Frontal cortex (tissue), 4 donors: ENCODE measurements around the gene SYCE3. TPM values are rescaled to one million over a fixed set of nuclear protein-coding genes. Genes with fewer than 3 reads are reported as not detected.
A peak's percentile ranks its signal among the peaks of the same experiment; 100 is the strongest.
"Not testable (repeated sequence)": the region's sequence is repeated elsewhere in the genome, so short reads cannot be mapped to it uniquely, and the experiment has no call there.

ENCODE experiments used
- DNase-seq, 2 donors: peaks; one replicate each; pipeline ENCODE4 v3.0.0; 2012; ENCODE audit warnings: low spot score in 2 of 2
- FAIRE-seq: peaks from 2 replicates; lab custom pipeline; 2012; peaks lifted over from hg19 to GRCh38; lab: Jason Lieb, UNC
- total RNA-seq: library from RNA; depleted of rRNA; stranded (reverse); fragments of >200 nt; gene quantifications from one replicate; pipeline ENCODE4 v1.2.3, GENCODE V29; 2014
- donor health status: control.
- donor health status: control.
- donor health status: control.

The SYCE3 gene, protein sequence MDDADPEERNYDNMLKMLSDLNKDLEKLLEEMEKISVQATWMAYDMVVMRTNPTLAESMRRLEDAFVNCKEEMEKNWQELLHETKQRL
- not detected for total RNA-seq

DNA sequence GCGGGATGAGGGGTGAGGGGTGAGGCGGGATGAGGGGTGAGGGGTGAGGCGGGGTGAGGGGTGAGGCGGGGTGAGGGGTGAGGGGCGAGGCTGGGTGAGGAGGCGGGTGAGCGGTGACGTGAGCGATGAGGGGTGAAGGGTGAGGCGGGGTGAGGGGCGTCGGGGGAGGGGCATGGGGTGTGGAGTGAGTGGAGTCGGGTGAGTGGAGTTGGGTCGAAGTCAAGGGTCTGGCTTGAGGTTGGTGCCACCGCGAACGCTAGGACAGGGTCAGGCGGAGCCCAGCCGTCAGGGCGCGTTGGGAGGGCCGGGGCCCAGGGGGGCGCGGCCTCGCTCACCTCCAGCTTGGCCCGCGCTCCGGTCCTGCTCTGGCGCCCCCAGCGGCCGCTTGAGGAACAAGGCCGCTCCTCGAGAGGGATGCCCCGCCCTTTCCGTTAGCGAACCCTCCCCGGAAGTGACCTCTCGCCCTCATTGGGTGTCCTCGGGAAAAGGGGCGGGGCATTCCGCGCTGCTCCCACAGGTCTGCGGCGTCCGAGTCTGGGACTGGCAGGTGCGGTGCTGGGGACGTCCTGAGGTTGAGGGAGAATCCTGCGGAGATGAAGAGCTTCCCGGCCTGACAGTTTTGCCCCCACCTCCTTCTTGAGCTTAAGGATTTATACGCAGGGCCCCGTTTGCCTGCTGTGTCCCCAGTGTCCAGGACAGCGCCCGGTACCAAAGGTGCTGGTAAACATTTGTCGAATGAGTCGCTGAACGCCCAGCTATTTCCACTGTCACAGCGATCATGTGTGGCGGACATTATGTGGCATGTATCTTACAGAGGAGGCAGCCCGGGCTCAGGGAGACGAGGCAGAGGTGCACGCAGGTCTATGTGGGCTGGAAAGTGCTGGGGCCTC, at the start of gene SYCE3:
Gene SYCE3 (minus strand): TSS at position 397 of the 890 bp plus-strand sequence. CDS start 6,514 bp downstream, outside the sequence.
- FAIRE-seq (no peak), DNase-seq (peak; percentile 90 to 97)

DNA sequence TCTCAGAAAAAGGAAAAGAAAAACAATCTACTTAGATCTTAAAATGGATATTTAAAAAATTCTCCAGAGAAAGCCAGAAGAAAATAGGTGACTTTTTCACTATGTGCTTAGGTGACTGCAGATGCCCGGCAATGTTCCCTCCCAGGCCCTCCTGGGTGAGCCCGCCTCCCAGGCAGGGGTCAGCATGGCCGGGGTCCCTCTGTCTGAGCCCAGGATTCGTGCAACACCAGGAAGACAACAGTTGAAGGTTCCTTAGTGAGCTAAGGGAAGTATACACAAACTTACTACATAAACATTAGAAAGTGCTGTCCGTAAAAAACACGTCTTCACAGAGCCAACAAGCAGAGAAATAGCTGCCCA, 49.4 kb upstream of the SYCE3 start:
- FAIRE-seq (no peak), DNase-seq (no peak)

DNA sequence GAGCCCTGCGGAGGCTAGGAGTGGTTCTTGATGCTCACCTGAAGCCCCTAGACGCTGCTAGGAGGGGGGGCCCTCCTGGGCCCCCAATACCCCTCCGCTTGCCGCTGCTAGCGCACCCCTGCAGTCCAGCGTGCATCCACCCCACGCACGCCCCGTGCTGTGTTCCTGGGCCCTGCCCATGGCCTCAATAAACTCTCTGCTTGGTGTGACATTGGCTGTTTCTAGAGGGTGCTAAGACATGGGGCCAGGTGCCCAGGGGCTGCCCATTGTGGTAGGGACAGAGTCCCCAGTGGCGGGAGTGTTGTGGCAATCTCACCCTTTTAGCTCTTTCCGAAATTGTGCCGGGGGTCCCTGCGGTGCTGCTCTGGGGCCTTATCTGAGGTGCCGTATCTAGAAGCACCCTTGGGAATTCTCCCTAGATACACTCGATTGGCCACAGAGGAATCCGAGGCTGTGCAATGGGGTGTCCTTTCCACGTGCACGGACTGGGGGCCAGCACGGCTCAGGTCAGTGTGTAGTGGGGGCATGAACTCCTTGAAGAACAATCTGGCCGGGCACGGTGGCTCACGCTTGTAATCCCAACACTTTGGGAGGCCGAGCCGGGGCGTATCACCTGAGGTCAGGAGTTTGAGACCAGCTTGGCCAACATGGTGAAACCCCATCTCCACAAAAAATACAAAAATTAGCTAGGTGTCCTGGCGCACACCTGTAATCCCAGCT, 48.8 kb upstream of the SYCE3 start:
- FAIRE-seq (no peak), DNase-seq (no peak)

DNA sequence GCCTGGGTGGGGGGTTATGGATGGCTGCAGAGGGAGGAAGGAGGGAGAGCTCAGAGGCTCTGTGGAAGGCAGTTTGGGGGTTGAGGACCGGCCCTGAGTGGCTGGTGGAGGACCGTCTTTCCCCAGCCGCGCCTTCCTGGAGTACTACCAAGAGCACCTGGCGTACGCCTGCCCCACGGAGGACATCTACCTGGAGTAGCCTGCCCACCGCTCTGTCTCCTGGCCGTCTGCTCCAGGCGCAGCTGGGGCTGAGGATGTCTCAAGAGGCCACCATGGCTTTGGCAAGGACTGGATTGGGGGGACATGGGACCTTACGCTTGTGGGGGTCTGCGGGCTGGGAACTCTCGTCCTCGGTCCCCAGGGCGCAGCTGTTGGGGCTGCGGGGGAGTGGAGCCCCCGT, 47.9 kb upstream of the SYCE3 start:
- DNase-seq, result no peak
- FAIRE-seq, result no peak

DNA sequence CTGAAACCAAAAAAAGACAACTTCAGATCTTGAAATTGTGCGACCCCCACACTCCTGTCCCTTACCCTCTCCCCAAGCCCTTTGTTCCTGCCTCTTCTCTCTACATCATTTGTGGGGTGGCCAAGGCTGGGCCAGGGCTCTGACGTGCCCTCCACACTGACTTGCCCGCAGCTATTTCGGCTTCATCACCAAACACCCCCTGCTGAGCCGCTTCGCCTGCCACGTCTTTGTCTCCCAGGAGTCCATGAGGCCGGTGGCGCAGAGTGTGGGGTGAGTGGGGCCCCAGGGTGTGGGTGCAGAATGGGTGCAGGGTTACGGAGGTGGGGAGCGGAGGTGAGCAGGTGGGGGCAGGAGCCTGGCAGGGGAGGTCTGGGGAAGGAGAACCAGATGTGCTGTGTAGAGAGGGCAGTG, 47.3 kb upstream of the SYCE3 start:
- no peak for DNase-seq
- no peak for FAIRE-seq

DNA sequence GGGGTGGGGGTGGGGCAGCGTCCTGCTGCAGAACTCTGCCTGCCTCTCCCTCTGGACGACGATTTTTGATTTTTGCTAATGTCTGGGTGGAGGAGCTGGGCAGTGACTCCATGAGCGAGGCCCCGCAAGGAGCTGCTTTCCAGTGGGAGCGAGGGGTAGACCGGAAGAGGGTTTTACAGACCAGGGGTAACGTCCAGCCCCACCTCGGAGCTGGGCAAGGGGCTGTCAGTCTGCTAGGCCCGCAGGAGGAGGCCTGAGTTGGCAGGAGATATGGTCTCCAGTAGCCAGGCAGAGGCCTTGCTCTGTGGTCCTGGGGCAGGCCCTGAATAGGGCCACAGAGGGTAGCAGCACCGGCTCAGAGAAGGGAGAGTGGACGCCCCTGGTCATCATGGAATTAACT, 46.9 kb upstream of the SYCE3 start:
- DNase-seq, result no peak
- no peak for FAIRE-seq

DNA sequence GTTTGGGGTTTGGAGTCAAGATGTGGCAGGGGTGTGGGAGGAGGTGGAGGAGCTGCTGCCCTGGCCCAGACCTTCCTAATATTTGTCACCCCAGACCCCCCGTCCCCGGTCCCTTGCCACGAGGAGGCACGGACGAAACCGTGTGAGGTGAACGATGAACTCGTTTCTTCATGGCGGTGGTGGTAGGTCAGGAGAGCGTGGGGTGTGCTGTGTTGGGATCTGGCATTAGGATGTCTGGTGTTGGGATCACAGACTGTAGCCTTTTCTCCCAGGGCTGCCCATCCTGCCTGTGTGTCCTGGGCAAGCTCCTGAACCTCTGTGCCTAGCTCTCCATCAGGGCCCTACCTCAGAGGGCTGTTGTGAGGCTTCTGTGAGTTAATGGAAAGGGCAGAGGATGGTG, 46.3 kb upstream of the SYCE3 start:
- FAIRE-seq (no peak), DNase-seq (no peak)

DNA sequence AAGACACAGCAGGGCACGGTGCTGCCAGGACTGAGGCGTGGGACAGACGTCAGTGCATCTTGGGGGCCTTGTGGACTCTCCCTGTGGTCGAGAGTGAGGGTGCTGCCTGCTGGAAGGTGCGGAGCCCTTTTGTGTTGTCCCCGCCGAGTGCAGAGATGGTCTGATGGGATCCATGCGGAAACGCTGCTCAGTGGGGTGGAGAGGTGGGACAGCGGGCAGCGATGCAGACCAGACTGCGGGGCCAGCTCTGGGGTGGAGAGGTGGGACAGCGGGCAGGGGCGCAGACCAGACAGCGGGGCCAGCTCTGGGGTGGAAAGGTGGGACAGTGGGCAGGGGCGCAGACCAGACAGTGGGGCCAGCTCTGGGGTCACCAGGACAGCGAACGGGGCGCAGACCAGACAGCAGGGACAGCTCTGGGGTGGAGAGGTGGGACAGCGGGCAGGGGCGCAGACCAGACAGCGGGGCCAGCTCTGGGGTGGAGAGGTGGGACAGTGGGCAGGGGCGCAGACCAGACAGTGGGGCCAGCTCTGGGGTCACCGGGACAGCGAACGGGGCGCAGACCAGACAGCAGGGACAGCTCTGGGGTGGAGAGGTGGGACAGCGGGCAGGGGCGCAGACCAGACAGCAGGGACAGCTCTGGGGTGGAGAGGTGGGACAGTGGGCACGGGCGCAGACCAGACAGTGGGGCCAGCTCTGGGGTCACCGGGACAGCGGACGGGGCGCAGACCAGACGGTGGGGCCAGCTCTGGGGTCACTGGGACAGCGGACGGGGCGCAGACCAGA, 45.5 kb upstream of the SYCE3 start:
- DNase-seq, FAIRE-seq: not testable (repeated sequence)

DNA sequence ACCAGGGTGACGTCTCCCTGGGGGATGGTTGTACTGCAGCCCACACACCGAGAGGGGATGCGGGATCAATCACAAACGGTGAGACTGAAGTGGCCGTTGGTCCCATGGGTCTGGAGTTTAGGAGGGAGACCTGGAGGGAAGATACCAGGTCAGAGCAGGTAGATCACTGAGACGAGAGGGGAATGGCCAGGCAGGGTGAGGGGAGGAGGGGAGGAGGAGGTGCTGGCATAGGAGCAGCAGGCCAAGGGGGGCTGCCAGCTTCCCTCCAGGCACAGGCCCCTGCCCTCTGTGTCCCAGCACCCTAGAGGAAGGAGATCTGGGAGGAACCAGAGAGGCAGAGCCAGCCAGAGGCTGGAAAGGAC, 44.9 kb upstream of the SYCE3 start:
- FAIRE-seq, result no peak
- DNase-seq, result no peak

DNA sequence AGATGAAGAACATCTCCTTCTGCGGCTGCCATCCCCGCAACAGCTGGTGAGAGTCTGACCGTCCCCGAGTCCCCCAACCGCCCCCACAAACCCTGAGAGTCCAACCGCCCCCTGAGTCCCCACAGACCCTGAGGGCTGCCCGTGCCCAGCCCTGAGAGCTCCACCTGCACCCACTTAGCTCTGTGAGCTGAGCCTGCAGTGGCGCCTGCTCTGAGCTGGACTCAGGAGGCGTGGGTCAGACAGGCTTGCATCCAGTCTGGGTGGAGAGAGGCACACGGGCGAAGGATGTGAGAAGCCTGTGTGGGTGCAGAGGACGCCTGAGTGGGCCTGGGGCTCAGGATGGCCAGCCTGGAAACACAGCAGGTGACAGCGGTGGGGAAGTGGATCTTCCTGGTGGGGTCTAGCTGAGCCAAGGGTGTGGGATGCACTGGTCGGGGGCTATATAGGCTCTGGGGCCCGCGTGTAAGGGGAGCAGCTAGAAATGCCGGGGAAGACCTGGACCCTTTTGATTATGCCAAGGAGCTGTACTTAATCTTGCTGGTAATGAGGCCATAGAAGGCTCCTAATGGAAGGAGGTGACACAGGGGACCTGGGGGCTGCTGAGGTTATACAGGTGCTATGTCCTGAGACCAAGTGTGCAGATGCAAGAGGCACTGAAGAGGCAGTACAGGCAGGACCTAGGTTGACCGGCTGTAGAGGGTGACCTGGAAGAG, 44.4 kb upstream of the SYCE3 start:
- FAIRE-seq, result no peak
- DNase-seq, result peak in 1 of 2 donors; percentile 30

DNA sequence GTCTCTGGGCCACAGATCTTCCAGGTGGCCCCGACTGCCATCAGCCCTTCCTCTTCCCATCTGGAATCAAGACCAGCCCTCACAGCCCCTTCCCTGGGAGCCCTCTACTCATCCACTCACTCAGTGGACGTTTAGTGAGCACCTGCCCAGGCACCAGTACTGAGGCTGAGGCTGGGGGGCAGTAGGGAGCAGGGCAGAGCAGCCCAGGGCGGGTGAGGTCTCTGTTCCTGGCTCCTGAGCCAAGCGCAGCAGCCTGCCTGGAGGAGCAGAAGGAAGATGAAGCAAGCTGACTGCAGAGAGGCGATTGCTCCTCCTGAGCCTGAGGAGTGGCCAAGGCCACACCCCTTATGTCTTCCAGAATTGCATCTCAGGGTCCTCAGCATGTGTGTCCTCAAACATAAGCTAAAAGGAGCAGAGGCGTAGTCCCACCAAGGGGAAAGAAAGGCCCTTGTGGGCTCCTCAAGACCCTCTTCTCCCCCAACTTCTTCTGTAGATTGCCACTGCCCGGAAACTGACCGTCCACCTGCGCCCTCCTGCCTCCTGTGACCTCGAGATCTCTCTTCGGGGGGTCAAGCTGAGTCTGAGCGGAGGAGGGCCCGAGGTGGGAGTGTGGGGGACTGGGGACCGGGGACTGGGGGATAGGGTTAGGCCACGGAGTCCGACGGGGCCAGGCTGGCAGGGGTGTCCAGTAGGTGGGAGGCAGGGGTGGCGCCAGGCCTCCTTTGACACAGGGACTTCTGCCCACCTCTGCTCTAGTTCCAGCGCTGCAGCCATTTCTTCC, 43.6 kb upstream of the SYCE3 start:
- FAIRE-seq (no peak), DNase-seq (peak in 1 of 2 donors; percentile 37)

DNA sequence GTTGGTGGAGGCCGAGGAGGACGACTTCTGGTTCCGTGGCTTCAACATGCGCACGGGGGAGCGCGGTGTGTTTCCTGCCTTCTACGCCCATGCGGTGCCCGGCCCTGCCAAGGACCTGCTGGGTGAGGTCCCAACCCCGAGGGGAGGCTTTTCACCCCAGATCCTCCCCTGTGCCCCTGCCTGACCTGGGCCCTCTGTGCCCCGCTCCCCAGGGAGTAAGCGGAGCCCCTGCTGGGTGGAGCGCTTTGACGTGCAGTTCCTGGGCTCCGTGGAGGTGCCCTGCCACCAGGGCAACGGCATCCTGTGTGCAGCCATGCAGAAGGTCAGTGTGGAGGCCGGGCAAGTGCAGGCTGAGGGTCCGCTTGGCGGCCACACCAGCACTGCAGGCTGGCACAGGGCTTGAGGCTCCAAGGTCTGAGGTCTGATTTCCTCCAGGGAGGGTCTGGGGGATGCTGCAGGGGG, 42.9 kb upstream of the SYCE3 start:
- no peak for FAIRE-seq
- no peak for DNase-seq

DNA sequence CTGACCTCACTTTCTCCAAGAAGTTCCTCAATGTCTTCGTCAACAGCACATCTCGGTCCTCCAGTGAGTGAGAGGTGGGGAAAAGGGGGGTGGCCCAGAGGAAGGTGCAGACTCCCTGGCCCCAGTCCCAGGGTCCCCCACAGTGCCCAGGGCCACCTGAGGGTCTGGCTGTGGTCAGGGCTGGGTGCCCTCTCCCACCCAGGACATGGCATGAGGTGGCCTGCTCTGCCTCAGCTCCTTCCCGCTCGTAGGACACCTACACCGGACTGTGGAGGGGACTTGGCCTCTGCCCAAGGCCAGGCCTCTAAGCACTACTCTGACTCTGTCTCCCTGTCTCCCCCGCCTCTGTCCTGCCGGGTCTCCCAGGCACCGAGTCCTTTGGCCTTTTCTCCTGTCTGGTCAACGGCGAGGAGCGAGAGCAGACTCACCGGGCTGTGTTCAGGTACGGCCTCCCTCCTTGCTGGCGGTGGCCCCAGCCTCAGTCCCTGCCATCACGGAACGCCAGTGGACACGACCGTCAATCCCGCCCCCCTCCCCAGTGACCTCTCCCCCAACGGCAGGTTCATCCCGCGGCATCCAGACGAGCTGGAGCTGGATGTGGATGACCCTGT, 42.4 kb upstream of the SYCE3 start:
- DNase-seq (no peak), FAIRE-seq (no peak)

DNA sequence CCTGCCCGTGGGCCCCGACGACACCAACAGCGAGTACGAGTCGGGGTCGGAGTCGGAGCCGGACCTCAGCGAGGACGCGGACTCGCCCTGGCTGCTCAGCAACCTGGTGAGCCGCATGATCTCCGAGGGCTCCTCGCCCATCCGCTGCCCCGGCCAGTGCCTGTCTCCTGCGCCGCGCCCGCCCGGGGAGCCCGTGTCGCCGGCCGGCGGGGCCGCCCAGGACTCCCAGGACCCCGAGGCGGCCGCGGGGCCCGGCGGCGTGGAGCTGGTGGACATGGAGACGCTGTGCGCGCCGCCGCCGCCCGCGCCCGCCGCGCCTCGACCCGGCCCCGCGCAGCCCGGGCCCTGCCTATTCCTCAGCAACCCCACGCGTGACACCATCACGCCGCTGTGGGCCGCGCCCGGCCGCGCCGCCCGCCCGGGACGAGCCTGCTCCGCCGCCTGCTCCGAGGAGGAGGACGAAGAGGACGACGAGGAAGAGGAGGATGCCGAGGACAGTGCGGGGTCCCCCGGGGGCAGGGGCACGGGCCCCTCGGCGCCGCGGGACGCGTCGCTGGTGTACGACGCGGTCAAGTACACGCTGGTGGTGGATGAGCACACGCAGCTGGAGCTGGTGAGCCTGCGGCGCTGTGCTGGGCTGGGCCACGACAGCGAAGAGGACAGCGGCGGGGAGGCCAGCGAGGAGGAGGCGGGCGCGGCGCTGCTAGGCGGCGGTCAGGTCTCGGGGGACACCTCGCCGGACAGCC, 41.7 kb upstream of the SYCE3 start:
- DNase-seq (no peak), FAIRE-seq (no peak)

DNA sequence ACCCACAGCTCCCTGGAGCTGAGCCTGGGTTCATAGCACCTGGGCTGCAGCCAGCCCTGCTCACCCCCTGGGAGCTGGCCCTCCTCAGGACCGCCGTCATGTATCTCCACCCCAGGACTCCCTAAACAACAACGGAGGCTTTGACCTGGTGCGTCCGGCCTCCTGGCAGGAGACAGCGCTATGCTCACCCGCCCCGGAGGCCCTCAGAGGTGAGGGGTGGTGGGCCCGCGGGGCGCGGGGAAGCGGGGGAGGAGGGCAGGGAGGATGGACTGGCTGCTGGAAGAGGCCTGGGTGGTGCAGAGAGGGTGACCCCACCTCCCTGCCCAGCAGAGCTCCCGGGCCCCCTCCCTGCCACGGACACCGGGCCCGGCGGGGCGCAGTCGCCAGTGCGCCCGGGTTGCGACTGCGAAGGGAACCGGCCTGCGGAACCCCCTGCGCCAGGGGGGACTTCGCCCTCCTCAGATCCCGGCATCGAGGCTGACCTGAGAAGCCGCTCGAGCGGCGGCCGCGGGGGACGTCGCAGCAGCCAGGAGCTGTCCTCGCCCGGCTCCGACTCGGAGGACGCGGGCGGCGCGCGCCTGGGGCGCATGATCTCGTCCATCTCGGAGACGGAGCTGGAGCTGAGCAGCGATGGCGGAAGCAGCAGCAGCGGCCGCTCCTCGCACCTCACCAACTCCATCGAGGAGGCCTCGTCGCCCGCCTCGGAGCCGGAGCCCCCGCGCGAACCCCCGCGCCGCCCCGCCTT, 41.0 kb upstream of the SYCE3 start:
- DNase-seq, result no peak
- FAIRE-seq, result no peak

DNA sequence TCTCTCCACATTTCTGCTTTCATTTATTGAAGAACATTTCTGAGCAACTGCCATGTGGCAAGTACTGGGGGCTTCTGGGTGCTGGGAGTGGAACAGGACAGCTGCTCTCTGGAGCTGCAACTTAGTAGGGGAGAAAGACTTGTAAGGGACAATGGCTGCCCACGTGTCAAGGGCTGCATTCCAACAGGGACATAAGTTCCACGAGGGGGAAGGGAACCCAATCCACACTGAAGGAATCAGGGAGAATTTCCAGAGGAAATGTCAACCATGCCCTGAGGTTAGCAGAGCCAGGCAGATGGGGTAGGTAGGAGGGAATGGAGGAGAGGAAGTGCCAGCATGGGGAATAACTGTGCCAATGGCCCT, 39.6 kb upstream of the SYCE3 start:
- FAIRE-seq, result no peak
- peak; percentile 27 to 51 for DNase-seq

DNA sequence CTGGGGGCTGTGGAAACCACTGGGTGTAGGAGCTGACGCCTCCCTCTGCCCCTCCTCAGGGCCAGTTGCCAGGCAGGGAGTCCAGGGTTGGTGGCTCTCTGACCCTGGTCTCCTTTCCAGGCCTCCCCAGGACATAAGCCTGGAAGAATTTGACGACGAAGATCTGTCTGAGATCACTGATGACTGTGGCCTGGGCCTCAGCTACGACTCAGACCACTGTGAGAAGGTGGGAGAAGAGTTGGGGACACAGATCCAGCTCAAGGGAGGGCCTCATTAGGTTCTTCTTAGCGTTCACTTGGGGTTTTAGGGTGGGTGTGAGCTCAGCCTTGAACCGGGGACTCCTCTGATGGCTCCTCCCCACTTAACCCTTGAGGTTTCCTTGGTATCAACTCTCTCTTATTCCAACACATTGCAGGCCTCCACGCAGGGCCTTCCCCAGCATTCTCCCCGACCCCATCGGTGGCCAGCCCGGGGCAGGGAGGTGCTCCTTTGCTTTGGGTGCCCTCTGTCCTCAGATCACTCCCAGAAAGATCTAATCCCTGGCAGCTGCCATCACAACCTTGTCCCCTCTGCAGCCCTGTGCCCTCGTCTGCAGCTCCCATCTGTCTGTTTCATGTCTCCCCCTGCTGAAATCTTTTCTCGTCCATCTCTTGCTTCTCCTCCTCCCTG, 39.1 kb upstream of the SYCE3 start:
- FAIRE-seq, result no peak
- DNase-seq, result peak in 1 of 2 donors; percentile 49
